Neural progenitor cell (in vitro differentiated cells): ENCODE data around the gene ZBTB43.

Experiments used
- CTCF ChIP-seq: fragments of 200-600 bp; sonication (generic); IDR thresholded peaks from 2 replicates; pipeline ENCODE4 v1.5.1; 2017; ENCODE audit warnings: antibody characterized with exemption, mild to moderate bottlenecking
- EZH2 ChIP-seq: fragments of 200-600 bp; sonication (generic); IDR thresholded peaks from 2 replicates; pipeline ENCODE4 v1.6.1; 2017; ENCODE audit warnings: antibody characterized with exemption, mild to moderate bottlenecking, moderate library complexity

- TF ChIP-seq CTCF (no peak), EZH2 (no peak)
Measured at GRCh38 chr9:126842220-126842842, 37.5 kb downstream of the ZBTB43 start.
